Measurements from ENCODE around the gene B4GALNT3.

The B4GALNT3 gene

DNA sequence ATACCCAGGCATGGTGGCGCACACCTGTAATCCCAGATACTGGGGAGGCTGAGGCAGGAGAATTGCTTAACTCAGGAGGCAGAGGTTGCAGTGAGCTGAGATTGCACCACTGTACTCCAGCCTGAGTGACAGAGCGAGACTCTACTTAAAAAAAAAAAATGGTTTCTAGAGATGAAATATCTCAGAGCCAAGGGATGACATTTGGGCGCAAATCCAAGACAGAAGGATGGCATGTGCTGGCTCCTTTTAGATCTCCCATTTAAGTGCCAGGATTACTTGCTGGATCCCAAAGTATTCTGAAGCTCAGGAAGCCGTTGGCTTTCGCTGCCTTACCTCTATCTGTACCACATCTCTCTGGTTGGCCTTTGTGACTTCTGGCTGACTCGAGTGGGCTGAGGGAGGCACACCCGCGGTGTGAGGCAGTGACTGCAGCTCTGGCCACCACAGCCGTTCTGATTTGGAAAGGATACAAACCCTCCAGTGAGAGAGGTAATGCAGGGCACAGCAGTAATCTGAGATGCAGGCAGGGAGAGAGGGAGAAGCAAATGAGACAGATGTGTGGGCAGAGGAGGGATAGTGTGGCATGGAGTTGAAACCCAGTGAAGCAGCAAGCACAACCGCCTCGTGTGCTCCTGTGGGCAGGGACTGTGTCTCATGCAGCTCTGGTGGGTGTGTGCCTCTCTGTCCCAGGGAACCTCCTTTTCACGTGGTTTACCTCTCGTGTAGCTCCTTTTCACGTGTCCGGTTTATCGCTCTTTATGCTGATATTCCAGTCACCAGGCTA is 4.9 kb downstream of the B4GALNT3 start:
- Mint-ChIP-seq H3K9me3 (no peaks in the 10 kb centered on the region), H3K4me3 (peak overlapping the region; percentile 6), H3K36me3 (ENCODE audit: low read depth) (peaks cover 5% of the 10 kb centered on the region), H3K4me1 (peaks cover 74% of the 10 kb centered on the region), H3K27me3 (ENCODE audit: low read depth, poor library complexity) (peaks cover 23% of the 10 kb centered on the region), H3K27ac (no peak overlapping the region)
- TF ChIP-seq, protein P1, sequence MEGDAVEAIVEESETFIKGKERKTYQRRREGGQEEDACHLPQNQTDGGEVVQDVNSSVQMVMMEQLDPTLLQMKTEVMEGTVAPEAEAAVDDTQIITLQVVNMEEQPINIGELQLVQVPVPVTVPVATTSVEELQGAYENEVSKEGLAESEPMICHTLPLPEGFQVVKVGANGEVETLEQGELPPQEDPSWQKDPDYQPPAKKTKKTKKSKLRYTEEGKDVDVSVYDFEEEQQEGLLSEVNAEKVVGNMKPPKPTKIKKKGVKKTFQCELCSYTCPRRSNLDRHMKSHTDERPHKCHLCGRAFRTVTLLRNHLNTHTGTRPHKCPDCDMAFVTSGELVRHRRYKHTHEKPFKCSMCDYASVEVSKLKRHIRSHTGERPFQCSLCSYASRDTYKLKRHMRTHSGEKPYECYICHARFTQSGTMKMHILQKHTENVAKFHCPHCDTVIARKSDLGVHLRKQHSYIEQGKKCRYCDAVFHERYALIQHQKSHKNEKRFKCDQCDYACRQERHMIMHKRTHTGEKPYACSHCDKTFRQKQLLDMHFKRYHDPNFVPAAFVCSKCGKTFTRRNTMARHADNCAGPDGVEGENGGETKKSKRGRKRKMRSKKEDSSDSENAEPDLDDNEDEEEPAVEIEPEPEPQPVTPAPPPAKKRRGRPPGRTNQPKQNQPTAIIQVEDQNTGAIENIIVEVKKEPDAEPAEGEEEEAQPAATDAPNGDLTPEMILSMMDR (IDR thresholded peaks at IDR 0.05) = no peak
- no peak for DNase-seq

DNA sequence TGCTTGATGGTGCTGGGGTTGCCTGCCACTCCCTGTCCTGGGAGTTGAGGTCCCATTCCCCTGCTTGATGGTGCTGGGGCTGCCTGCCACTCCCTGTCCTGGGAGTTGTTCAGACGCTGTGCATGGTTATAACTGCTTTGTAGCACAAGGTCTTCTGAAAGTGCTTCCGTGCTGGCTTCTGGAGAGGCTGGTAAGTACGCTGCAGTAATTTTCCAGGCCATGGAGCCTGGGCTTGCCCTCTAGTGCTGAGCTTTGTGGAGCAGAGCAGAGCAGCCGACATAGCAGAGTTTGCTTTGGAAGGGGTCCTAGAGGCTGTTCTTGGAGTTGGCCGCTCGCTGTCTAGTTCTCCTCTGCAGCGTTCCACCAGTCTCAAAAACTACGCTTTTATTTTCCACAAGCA is 6.3 kb downstream of the B4GALNT3 start:
- no peak for DNase-seq
- no peaks in the 10 kb centered on the region for H3K9me3 Mint-ChIP-seq
- peaks cover 80% of the 10 kb centered on the region for H3K4me1 Mint-ChIP-seq
- H3K27me3 Mint-ChIP-seq (ENCODE audit: low read depth, poor library complexity) = peaks cover 22% of the 10 kb centered on the region
- TF ChIP-seq, protein P1 (IDR thresholded peaks at IDR 0.05) = no peak
- H3K27ac Mint-ChIP-seq = no peak overlapping the region
- H3K36me3 Mint-ChIP-seq (ENCODE audit: low read depth) = peaks cover 5% of the 10 kb centered on the region
- no peak overlapping the region for H3K4me3 Mint-ChIP-seq

DNA sequence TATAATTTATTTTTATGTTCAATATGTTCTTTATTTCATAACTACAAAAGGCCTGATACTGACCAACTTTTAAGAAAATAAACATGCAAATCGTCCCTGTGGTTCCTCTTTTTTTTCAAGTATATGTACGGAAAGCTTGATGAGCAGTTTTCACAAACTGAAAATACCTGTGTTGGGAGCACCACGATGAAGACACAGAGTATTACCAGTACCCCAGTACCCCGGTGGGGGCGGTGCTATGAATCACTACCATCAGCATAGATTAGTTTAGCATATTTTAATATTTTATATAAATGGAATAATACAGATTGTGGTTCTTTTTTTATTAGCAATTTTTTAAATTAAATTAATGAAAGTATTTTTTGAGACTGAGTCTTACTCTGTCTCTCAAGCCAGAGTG is 7.0 kb downstream of the B4GALNT3 start:
- Mint-ChIP-seq H3K9me3 (no peaks in the 10 kb centered on the region), H3K36me3 (ENCODE audit: low read depth) (peaks cover 5% of the 10 kb centered on the region), H3K27me3 (ENCODE audit: low read depth, poor library complexity) (peaks cover 14% of the 10 kb centered on the region), H3K4me3 (no peak overlapping the region), H3K4me1 (peaks cover 73% of the 10 kb centered on the region), H3K27ac (no peak overlapping the region)
- DNase-seq = no peak
- TF ChIP-seq, protein P1 (IDR thresholded peaks at IDR 0.05) = no peak

DNA sequence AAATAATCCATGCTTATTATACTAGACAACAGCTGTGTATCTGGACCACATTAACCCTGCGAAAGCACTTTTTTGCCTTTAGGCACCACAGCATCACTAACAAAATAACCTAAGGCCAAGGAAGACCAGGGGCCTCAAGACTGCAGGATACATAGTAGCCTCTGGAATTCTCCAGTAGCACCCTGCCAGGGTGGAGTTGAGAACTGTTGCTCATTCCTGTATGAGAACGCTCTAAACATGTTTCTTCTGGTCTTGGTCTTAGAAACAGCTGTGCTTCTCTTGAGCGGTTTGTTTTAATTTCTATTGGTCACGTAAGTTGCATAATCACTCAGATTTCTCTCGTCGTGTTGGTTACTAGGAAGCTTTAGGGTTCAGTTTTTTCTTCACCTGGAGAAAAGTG is 7.9 kb downstream of the B4GALNT3 start:
- Mint-ChIP-seq H3K4me3 (no peak overlapping the region), H3K36me3 (ENCODE audit: low read depth) (peaks cover 5% of the 10 kb centered on the region), H3K9me3 (no peaks in the 10 kb centered on the region), H3K27ac (no peak overlapping the region), H3K4me1 (peaks cover 64% of the 10 kb centered on the region), H3K27me3 (ENCODE audit: low read depth, poor library complexity) (peaks cover 7% of the 10 kb centered on the region)
- DNase-seq = no peak
- TF ChIP-seq, protein P1 (IDR thresholded peaks at IDR 0.05) = no peak

DNA sequence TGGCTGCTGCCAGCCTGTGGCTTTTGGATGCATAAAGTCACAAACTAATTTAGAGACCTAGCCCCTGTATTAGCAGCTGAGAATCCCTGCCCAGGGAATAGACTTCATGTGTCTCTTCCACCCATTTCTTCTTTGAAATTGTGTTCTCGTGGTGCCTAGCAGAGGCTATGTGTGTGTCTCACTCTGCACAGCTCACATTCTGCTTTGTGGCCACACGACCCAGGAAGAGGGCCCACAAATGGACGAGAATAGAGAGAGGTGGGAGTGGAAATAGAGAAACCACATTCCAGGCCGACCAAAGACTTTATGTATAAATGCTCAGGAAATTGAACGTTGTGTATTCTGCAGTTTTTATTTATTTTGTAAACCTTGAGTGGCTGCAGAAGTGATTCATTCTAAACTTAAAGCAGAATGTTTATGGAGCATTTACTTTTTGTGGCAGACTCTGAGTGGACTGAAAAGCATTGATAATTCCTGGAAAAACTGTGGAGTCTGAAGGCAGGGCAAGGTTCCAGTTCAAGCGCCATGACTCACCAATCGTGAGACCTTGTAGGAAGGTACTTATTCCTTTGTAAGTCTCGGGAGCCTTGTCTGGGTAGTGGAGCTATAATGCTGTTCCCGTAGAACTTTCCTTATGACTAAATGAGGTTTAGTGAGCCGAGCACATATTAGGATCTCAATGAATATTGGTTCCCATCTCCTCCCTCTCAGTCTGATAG is 9.1 kb downstream of the B4GALNT3 start:
- no peaks in the 10 kb centered on the region for H3K36me3 Mint-ChIP-seq (ENCODE audit: low read depth)
- H3K4me1 Mint-ChIP-seq = peaks cover 61% of the 10 kb centered on the region
- no peak for DNase-seq
- TF ChIP-seq, protein P1 (IDR thresholded peaks at IDR 0.05) = no peak
- H3K27me3 Mint-ChIP-seq (ENCODE audit: low read depth, poor library complexity) = peaks cover 10% of the 10 kb centered on the region
- no peaks in the 10 kb centered on the region for H3K9me3 Mint-ChIP-seq
- H3K27ac Mint-ChIP-seq = peak overlapping the region; percentile 22
- H3K4me3 Mint-ChIP-seq = no peak overlapping the region

Measured in nephron progenitor cell (in vitro differentiated cells).